AG09319 (cell line): Measurements from ENCODE around the gene LIN54.

ENCODE experiments used
- DNase-seq: peaks from one replicate; pipeline ENCODE4 v3.0.0-alpha.2; 2010; ENCODE audit warnings: low read depth; ENCODE audit errors: extremely low read depth
- TF ChIP-seq, protein P1 (sequence below): IDR thresholded peaks from 2 replicates; pipeline ENCODE4 v1.5.1; 2011; ENCODE audit warnings: low read depth, mild to moderate bottlenecking, inconsistent platforms, low read length, moderate library complexity

Gene LIN54

DNA sequence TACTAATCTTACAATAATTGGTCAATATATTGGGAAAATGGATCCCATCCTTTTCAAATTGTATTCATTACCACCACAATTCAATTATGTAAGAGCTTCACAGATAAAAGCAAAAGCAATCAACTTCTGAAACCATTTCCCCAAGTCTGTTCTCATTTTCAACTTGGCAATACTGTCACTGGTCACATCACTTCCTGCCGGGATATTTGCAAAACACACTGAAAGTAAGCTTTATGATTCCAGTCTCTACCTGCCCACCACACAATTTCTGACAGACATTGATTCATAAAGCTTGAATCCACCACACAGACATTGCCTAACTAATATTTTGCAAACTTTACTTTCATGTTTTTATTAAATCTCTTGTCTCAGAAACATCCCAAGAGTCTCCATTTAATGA lies 53.6 kb downstream of the LIN54 start:
- no peak for DNase-seq
- TF ChIP-seq, protein P1, sequence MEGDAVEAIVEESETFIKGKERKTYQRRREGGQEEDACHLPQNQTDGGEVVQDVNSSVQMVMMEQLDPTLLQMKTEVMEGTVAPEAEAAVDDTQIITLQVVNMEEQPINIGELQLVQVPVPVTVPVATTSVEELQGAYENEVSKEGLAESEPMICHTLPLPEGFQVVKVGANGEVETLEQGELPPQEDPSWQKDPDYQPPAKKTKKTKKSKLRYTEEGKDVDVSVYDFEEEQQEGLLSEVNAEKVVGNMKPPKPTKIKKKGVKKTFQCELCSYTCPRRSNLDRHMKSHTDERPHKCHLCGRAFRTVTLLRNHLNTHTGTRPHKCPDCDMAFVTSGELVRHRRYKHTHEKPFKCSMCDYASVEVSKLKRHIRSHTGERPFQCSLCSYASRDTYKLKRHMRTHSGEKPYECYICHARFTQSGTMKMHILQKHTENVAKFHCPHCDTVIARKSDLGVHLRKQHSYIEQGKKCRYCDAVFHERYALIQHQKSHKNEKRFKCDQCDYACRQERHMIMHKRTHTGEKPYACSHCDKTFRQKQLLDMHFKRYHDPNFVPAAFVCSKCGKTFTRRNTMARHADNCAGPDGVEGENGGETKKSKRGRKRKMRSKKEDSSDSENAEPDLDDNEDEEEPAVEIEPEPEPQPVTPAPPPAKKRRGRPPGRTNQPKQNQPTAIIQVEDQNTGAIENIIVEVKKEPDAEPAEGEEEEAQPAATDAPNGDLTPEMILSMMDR, result no peak

DNA sequence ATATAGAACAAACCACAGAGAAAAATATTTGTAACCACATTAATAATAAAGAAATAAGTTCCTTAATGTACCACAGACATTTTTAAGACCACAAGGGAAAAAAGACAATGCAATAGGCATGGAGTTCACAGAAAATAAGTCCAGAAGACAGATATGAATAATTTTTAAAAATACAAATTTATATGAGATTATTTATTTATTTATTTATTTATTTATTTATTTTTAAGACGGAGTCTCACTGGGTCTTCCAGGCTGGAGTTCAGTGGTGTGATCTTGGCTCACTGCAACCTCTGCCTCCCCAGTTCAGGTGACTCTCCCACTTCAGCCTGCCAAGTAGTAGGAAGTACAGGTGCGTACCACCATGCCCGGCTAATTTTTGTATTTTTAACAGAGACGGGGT lies 56.4 kb downstream of the LIN54 start:
- TF ChIP-seq, protein P1, result no peak
- DNase-seq, result no peak

DNA sequence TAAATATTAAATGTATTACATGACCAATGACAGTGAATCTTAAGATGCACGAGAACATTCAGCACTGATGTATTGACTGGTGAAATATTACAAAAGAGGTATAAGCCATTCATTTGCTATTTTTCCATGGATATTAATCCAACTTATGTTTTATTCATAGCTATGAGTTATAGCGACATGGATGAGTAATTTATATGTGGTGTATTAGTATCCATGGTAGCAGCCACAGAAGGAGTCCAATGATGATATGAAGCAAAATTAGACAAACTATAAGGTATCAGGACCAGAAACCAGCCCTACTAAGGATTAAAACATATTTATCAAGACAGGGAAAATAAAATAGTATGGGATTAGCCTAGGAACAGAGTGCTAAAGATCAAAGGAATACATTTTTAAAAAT lies 59.4 kb downstream of the LIN54 start:
- no peak for DNase-seq
- TF ChIP-seq, protein P1, result no peak

DNA sequence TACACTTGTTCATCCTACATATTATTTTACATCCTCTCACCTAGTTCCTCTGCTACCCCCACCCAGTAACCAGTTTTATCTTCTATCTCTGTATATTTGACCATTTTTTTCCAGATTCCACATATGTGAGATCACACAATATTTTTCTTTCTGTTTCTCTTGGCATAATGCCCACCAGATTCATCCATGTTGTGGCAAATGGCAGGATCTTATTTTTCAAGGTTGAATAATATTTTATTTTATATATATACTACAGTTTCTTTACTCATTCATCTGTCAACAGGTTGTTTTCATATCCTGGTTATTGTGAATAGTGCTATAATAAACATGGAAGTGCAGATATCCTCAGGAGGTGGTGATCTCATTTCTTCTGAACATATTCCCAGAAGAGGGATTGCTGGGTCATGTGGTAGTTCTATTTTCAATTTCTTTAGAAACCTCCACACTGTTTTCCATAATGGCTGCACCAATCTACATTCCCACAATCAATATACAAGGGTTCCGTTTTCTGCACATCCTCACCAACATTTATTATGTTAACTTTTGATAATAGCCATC lies 61.9 kb downstream of the LIN54 start:
- DNase-seq, result no peak
- TF ChIP-seq, protein P1, result no peak

DNA sequence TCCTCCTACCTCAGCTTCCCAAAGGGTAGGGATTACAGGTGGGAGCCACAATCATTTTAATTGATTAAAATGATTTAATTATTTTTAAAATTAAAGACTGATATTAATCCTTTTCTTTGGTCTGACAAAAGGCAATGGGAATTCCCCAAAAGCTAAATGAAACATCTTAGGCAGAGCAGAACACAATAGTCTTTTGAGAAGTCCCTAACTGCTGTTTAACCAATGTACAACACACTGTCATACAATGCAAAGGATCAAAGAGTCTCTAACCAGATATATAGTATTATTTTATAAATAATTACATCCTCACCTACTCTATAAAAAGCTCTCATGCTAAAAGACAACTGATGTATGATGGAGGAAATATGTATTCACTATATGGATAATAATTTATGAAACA lies 63.1 kb downstream of the LIN54 start:
- no peak for DNase-seq
- TF ChIP-seq, protein P1, result no peak

DNA sequence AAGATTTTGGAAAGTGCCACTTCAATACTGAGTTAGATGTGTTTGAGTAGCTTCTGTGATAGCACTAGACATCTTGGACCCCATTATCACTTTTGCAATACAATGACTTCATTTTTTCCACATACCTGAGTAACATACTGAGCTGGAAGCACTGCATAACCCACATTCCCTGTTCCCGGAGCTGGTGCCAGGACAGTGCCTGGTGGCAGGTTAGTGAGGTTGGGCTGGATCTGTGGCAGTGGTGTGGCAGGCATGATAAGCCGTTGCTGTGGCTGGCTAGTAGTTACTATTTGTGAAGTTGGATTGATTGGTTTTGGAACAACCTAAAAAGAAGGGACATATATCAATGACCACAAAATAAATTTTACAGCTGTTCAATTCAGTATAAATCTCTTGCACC lies 71.2 kb downstream of the LIN54 start:
- TF ChIP-seq, protein P1, result no peak
- DNase-seq, result no peak

DNA sequence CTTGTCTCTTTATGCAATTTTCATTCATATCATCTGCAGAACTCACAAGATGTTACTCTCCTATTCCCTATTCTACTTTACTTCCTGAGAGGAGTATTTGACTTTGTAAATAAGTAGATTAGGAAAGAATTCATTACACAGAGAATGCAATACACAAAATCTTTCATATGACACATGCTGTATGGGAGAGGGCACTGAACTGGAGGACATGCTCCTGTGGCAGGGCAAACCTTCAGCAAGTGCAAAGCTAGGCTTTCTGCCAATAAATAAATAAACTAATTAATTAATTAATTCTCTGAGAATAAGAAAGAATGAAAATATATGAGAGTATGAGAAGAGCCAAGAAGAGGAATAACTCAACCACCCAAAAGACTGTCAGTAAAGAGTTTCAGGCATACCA lies 76.2 kb downstream of the LIN54 start:
- DNase-seq, result no peak
- TF ChIP-seq, protein P1, result no peak
